UCSD-AML1 (cell line): ENCODE results near the gene SEMA3A.
"Not testable (repeated sequence)": the region's sequence is repeated elsewhere in the genome, so short reads cannot be mapped to it uniquely, and the experiment has no call there.

Source experiments
- DNase-seq: peaks from one replicate; lab custom pipeline; 2025; ENCODE audit not compliant: unreplicated experiment; lab: John Stamatoyannopoulos, UW

SEMA3A gene

DNA sequence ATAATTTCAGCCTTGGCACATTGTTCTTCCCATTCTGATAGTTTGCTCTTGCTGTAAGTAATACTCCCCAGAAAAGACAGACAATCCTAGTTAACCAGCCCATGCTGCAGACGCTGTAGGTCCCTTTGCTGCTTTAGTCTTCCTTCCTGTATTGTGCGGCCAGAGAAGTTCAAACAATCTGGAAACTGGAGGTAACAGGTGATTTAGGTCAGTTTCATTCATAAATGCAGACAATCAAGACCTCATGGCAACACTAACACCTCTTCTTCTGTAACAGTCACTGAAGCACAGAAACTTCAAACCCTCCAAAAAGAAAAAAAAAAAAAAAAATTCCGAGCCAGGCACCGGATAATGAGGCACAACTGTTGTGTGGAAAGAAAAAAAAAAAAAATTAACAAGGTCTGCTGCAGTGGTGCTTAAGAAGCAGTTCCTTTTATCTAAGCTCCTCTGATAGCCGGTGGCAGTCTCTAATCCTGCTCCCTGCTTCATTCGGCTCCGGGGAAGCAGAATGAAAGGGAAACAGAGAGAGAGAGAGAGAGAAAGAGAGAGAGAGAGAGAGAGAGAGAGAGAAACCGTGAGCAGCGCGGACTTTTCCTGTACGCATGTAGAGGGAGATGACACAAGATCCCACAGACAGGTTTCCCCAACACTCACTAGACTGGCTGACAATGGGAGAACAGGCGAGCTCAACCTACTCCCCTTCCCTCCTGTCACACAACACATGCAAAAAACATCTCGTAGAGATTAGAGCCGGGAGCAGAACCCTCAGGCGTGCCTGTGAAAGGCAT lies at the start of gene SEMA3A:
SEMA3A (minus strand) TSS at position 306 of the 788 bp plus-strand sequence; CDS start at position 103, 203 bp downstream.
- peak; percentile 22 for DNase-seq

GRCh38 chr7:84243037-84243436 lies 48.4 kb upstream of the SEMA3A start:
- DNase-seq = not testable (repeated sequence)

GRCh38 chr7:84238596-84238995 lies 44.0 kb upstream of the SEMA3A start:
- DNase-seq = no peak

GRCh38 chr7:84237533-84238173 lies 43.1 kb upstream of the SEMA3A start:
- no peak for DNase-seq

GRCh38 chr7:84236398-84236797 lies 41.8 kb upstream of the SEMA3A start:
- DNase-seq = no peak

DNA sequence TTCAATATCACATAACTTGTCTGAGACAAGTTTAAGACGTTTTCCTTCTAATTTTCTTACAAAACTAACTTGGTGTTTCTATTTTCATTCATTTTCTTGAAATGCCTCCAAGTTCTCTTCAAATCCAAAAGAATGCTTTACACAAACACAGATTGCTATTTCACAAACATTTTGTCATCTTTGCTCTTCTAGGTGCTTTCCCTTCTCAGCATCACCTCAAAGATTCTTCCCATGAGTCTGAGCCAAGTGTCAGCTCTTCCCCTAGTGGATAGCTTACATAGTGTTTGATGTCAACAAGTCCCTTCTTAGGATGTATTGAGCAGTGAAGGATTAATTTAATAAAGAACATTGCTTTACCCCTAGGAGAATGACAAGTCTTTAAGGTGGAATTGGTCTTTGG lies 38.1 kb upstream of the SEMA3A start:
- no peak for DNase-seq

GRCh38 chr7:84231157-84231556 lies 36.6 kb upstream of the SEMA3A start:
- DNase-seq = no peak

DNA sequence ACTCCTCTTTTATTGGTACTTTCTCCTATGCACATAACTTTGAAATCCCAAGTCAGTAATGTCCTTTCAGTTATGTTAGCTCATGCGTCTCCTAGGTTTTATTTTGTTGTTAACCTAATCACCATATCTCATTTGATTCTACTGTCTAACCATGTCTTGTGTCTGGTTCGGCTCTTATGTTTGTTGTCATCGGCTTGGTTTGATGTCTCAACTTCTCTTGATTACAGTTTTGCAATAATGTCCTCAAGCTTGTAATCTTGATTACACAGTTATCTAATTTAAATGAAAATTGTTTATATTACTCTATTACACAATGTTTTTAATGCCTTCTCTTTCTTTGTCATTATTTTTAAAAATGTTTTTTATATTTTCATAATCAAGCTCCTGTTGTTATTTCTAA lies 35.9 kb upstream of the SEMA3A start:
- DNase-seq = no peak

DNA sequence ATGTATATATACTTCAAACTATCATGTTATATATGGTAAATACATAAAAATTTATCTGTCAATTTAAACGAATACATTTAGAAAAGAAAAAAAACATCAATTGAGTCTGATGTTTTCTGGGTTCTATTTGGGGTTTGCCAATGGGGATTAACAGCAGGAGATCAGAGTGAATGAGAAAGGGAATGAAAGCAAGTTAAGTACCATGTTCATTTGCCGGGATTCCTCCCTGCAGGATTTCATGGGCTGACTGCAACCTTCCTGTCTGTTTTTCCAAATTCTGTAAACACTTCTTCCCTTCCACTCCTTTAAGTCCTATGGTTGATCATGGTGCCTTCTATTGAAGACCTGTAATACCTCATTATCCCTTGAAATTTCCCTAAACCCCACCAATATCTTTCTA lies 33.9 kb upstream of the SEMA3A start:
- no peak for DNase-seq

- no peak for DNase-seq
Observed at GRCh38 chr7:84226759-84227158, 32.2 kb upstream of the SEMA3A start.

DNA sequence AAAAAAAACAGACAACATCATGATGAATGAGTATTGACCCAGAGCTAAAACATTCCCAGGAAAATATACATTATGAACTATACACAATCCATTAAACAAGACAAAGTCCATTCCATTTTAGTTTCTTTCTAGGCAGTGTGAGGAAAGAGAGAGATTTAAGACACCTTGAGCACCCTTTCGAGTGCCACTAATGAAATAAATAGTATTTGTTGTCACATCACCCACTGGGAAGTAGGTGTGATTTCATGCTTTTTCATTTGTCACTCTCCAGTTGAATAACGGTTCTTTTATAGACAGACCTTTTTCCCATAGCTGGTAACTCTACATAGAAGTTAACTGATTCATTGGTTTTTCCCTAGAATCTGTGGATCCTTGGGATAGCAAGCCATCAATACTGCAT lies 29.9 kb upstream of the SEMA3A start:
- DNase-seq = no peak

DNA sequence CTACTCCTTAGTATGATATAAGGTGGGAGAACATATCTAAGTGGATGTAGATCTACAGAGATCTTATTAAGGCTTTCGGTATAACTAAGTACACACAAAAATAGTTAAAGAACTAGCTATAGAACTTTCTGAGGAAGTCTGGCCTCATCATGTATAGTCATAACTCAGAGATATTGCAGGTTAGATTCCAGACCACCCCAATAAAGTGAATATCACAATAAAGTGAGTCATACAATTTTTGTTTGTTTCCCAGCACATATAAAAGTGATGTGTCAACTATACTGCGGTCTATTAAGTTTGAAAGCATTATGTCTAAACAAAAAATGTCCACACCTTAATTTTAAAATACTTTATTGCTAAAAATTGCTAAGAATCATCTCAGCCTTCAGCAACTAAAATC lies 24.7 kb upstream of the SEMA3A start:
- DNase-seq = no peak

GRCh38 chr7:84218681-84219080 lies 24.1 kb upstream of the SEMA3A start:
- DNase-seq = no peak

DNA sequence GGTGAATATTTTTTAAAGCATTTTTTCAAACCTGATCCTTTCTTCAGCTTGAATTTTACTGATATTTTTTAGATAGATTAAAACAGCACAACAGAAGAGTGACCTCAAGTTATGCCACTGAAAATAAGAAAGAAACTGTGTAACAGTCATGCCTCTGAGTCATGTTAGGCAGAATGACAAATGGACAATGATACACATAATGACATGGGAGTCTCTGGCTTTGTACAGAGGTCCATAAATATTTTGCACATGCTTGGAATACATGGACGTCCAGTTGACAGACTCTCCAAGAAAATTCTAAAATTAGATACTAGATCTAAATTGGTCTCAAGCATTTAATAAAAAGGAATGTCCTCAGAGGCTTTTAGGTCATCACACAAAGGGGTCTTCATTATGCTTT lies 21.9 kb upstream of the SEMA3A start:
- no peak for DNase-seq

- DNase-seq = not testable (repeated sequence)
Observed at GRCh38 chr7:84214757-84215156, 20.2 kb upstream of the SEMA3A start.

GRCh38 chr7:84210301-84210700 lies 15.7 kb upstream of the SEMA3A start:
- no peak for DNase-seq

GRCh38 chr7:84209006-84209405 lies 14.4 kb upstream of the SEMA3A start:
- no peak for DNase-seq

GRCh38 chr7:84207615-84208014 lies 13.0 kb upstream of the SEMA3A start:
- no peak for DNase-seq

DNA sequence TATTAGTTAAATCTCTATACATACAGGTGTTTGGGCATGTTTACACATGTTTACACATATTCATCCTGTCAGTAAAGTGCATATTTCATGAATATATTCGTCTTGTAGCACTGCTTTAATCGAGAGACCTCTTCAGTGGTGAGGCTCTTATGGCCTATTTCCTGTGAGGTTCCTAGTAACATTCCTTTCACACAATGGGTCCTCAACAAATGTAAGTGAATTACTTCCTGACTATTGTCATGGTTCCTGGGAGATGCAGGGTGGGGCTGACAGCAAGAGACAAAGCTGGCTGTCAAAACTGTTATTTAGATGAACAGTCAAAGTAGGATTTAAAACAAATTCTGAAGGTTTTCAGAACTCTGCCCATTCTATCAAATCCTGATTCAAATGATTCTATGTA lies 12.4 kb upstream of the SEMA3A start:
- DNase-seq = no peak

GRCh38 chr7:84204655-84205054 lies 10.1 kb upstream of the SEMA3A start:
- DNase-seq = no peak

DNA sequence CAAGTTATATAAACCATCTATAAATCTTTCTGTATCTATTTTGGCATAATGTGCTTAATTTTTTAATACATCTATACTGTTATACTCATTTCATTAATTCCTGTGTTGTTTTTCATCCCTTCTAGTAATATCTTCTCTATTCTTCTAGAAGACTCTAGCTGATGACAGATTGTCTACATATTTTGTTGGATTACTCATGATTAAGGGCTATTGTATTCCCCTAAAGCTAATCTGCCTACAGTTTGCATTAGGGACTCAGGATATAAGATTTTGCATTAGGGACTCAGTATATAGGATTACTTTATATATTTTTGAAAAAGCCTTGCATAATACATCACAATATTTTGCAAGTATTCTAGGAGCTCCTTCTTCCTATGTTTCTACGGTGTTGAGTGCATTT lies 8.3 kb upstream of the SEMA3A start:
- no peak for DNase-seq

DNA sequence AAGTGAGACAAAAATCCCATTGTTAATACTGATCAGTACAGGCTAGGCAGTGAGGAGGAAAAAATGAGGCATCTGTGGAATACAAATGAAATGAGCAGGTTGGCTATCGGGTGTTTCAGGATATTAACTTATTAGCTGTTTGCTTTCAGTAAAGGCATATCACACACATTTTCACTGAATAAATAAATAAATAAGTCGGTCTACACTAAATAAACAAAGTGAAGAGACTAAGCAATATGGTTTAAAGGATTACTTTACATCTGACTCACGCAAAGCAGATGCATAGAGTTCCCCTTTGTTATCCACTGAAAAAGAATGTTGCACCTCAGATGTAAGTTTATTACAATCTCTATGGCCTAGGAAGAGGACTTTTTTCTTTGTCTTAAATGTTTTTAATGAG lies 6.3 kb upstream of the SEMA3A start:
- no peak for DNase-seq

GRCh38 chr7:84199216-84199615 lies 4.6 kb upstream of the SEMA3A start:
- DNase-seq = no peak
